ENCODE data around the gene ZDHHC7.

The ZDHHC7 gene

GRCh38 chr16:85018529-85019236 is 7.3 kb upstream of the ZDHHC7 start:
- DNase-seq (ENCODE audit: low read depth in 2 of 2), result no peak

GRCh38 chr16:85017633-85018032 is 6.3 kb upstream of the ZDHHC7 start:
- DNase-seq (ENCODE audit: low read depth in 2 of 2), result no peak

DNA sequence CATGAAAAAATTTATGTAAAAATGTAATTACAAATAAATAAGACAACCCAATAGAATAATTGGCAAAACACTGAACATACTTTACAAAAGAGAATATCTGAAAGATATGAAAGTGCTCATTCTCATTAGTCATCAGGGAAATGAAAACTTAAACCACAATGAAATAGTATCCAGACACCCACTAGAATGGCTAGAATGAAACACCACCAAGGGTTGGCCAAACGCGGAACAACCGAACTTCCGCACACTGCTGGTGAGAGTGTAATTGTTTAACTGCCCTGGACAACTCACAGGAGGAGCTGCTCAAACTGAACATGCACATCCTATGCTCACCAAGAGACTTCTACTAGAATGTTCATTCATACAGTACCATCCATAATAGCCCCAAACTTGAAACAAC is 5.8 kb upstream of the ZDHHC7 start:
- no peak for DNase-seq (ENCODE audit: low read depth in 2 of 2)

DNA sequence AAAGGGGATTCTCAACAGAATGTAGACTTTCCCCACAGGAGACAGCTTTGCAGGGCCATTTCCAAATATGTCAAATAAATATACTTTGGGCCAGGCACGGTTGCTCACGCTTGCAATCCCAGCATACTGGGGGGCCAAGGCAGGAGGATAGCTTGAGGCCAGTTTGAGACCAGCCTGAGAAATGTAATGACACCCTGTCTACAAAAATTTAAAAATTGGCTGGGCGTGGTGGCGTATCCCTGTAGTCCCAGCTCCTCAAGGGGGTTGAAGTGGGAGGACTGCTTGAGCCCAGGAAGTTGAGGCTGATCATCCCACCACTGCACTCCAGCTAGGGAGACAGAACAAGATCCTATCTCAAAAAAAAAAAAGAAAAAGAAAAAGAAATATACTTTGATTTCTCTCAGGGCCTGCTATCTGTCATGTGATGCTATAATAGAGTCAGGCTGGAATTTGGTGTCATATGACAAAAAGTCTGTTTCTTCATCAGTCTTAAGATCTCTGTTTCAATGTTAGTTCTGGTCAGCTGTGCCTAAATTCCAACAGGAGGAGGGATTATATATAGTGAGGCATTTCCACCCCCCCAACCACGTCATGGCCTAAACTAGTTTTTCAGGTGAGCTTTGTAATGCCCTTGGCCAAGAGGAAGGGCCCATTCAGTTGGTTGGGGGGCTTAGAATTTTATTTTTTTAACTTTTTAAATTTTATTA is 4.3 kb upstream of the ZDHHC7 start:
- DNase-seq (ENCODE audit: low read depth in 2 of 2), result no peak

GRCh38 chr16:85014311-85014710 is 3.0 kb upstream of the ZDHHC7 start:
- no peak for DNase-seq (ENCODE audit: low read depth in 2 of 2)

DNA sequence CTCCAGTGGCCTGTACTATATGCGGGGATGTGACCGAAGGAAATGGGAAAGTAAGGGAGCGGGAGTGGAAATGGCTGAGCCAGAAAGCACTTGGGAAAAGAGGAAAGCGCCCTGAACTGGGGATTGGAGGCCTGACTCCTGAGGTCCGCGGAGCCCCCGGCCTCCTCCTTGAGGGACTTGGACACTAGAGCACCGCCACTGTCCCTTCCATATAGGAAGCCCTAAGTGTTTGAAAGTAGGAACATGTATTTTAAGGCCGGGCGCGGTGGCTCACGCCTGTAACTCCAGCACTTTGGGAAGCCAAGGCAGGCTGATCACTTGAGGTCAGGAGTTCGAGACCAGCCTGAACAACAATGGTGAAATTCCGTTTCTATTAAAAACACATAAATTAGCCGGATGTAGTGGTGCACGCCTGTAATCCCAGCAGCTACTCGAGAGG is 530 bp upstream of the ZDHHC7 start:
- DNase-seq (ENCODE audit: low read depth in 2 of 2), result no peak

DNA sequence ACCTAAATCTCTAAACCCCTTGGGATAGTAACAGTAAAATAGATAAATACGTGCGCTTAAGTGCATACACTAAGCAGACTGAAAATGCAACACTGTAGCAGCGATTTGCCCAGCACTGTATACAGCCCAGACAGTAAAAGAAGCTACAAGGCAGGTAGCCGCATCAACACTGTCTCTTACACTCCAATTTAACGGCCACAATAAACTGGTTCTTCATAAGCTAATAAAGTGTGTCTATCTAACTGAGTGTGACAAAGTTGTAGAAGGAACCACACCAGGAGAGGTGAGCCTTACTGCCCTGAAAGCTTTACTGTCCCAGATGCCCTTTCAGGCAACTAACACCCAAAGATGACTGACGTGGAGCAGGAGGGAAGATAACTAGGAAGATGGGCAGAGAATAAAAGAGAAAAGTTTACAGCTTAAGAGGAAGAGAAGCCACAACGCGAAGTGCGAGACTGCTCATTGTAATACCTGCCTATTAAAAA is 847 bp downstream of the ZDHHC7 start:
- no peak for DNase-seq (ENCODE audit: low read depth in 2 of 2)

DNA sequence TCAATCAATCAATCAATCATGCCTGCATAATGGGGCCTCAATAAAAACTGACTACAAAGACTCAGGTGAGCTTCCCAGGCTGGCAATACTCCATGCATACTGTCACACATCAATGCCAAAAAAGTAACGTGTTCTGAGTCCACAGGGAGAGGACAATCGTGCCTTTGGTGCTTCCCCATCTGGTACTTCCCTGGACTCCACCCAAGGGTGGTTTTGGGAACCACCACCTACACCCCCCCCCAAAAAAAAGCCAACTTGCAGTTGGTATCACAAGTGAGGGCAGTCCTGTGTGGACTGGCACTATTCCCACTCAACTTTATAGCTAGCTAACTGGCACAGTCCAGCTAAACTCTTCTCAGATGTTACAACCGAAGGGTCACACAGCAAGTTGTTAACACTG is 3.1 kb downstream of the ZDHHC7 start:
- DNase-seq (ENCODE audit: low read depth in 2 of 2), result no peak

GRCh38 chr16:85007496-85008214 is 3.7 kb downstream of the ZDHHC7 start:
- no peak for DNase-seq (ENCODE audit: low read depth in 2 of 2)

GRCh38 chr16:85006639-85007038 is 4.7 kb downstream of the ZDHHC7 start:
- DNase-seq (ENCODE audit: low read depth in 2 of 2), result no peak

DNA sequence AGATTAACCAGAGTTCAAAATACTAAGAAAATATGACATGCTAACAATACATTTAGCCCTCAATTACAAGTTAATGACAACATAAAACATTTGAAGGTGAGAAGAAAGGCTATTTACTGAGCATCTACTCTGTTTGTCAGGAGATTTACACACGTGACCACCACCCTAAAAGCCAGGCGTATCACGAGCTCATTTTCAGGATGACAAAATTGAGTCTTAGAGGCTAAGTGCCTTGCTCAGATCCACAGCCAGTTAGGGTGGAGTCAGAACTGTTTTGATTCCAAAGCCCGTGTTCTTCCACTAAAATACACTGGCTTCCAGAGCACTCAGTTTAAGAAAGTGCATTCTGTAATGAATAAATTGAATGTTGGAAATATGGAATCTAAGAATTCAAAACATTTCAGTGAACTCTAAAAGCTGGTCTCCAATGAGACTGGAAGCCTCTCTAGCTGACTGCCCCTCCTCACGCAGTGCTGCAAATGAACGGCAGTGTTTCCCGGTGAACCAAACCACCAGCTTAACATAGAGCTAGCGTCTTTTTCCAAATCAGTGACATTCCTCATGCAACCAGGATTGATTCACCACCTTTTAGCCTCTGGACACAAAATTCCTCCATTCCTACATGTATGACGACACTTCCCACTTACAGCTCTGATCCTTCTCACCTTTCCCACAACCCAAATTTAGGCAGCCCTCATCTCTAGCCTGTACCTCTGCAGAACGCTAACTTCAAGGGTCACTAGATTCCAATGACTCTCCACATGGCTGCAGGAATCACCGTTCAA is 5.9 kb downstream of the ZDHHC7 start:
- no peak for DNase-seq (ENCODE audit: low read depth in 2 of 2)

- DNase-seq (ENCODE audit: low read depth in 2 of 2), result no peak
Observed at GRCh38 chr16:85004587-85005205, 6.6 kb downstream of the ZDHHC7 start.

DNA sequence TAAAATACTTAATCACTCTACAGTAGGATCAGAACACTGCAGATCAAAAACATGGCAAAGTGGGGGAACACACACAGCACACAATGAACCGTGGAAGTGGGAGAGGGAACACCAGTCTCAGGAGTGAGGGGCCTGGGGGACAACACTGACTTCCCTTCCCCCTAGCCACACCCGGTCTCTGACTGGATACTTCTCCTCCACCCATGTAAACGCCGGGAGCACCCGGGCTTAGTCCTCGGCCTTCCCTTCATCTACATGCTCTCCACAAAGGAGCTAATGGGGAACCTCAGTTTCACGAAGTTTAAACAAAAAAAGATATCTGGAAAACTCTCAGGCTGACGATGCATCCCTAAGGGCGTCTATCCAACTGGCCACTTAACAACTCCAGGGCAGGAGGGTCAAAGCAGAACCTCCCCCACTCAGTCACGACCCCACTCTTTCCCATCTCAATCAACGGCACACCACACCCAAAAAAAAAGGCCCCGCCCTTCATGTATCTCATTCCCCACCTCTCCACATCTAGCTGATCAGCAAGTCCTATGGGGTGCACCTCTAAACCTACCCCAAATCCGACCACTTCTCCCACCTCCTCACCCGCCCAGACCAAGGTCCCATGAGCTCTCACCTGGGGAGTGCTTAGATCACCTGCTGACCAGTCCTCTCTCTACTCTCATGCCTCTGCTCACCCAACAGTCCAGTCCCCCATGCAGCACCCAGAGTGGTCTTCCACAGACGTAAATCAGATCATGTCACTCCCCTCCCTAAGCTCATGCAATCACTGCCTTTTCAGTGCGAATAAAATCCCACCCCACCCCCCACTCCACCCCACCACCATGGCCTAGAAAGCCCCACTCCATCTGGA is 7.4 kb downstream of the ZDHHC7 start:
- DNase-seq (ENCODE audit: low read depth in 2 of 2), result no peak

DNA sequence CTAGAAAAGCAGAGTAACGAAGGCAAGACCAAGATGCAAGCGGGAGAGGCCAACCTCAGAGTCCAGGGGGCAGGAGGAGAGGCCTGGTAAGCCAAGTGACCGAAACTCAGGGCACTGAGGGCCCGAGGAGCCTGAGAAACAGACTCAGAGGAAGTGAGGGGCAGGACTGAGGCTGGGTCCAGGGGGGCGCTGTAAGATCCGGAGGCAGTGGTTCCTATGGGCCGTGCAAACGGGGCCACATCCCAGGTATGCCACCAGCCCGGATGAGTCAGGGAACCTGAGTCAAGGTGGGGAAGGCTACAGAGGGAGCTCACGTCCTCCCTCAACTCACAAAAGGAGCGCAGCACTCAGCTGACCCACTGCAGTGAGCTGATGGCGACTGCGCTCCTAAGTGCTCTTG is 8.3 kb downstream of the ZDHHC7 start:
- no peak for DNase-seq (ENCODE audit: low read depth in 2 of 2)

DNA sequence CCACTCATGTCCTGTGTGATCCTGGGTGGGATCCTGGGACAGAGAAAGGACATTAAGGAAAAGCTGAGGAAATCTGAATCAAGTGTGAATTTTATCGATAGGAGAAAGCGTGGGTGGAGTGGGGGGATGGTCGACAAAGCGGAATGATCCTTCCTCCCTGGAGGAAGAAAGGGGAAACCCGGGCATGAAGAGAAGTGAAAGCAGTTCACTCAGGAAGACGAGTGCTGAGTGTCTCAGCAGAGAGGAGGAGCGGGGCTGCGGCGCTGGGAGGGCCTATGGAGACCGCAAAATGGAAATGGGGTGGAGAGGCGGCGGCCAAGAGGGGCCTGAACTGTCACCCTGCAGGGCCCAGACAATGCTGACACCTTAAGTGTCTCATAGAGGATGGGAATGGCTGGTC is 8.7 kb downstream of the ZDHHC7 start:
- DNase-seq (ENCODE audit: low read depth in 2 of 2), result no peak

DNA sequence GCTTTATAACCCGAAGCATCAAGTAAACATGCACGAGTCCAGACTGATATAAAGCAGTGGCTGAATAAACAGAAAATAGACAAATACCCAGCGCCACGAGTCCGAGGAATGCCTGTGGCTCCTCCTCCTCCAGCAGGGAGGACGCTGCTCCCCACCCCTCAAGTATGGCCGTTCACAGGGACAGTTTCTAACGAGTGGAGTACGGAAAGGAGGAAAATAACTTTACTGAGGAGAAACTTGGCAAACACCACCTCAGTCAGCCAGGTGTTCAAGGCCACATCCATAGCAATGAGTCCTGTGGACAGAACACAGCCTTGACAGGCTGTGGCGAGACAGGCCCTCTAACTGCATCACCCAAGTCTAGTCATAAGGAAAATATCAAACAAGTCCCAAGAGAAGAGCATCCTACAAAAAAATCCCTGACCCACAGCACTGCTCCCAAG is 9.2 kb downstream of the ZDHHC7 start:
- no peak for DNase-seq (ENCODE audit: low read depth in 2 of 2)

- no peak for DNase-seq (ENCODE audit: low read depth in 2 of 2)
Observed at GRCh38 chr16:84999857-85000480, 11.4 kb downstream of the ZDHHC7 start.

DNA sequence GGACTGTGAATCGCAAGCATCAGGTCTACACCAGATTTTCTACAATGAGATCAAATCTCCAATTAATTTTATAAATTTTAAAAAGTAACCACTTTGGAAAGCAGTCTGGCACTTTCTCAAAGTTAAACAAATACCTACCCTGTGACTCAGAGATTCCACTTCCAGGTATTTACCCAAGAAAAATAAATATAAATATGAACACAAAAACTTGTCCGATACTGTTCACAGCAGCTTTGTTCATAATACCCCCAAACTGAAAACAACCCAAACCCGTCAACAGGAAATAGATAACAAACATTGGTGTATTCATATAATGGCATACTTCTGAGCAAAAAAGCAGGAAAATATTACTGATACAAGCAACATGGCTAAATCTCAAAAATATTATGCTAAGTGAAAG is 12.1 kb downstream of the ZDHHC7 start:
- DNase-seq (ENCODE audit: low read depth in 2 of 2), result no peak

DNA sequence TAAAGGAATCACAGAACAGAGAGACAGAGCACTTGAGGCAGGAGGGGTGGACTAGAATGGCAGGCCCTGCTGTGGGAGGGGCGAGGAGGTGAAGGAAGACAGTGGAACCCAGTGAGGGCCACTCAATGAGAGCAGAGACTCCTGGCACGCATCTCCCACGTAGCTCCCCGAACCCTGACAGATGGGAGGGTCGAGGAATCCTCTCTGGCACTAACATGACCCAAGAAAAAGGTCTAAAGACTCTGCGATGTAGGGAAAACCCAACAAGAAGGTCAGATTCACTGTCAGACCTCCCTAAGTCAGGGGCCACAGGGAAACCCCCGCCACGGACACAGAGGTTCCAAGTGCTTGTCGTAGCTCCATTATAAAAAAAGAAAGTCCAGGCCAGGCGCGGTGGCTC is 15.0 kb downstream of the ZDHHC7 start:
- DNase-seq (ENCODE audit: low read depth in 2 of 2), result no peak

DNA sequence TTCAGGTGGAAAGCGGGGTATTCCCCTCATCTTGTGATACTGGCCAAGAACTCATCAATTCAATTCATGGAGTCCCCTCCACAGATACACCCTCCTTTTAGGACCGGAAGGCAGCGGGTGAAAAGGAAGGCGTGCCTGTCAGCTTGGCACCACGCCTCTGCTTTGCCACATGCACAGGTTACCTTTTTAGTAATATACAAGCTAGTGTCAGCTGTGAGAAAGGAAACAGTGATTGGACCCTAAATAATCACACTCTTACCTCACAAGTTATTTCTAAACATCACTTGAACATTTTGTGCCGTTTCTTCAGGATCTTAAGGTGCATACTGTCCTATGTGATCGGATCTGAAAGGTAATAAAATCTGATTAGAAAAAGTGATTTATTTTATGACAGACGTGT is 15.7 kb downstream of the ZDHHC7 start:
- DNase-seq (ENCODE audit: low read depth in 2 of 2), result no peak

Measured in activated CD4-positive, alpha-beta T cell treated with anti-CD3 and anti-CD28 coated beads for 24 hours (primary cell).